Endothelial cell of umbilical vein (primary cell): Measurements from ENCODE around the gene CMBL. TPM values are rescaled to one million over a fixed set of nuclear protein-coding genes. Genes with fewer than 3 reads are reported as not detected.

Experiments used
- BruUV-seq: library from RNA; stranded (reverse); fragments of 400-500 nt; replicated peaks from 2 replicates; lab custom pipeline; 2021; lab: Mats Ljungman, UMichigan
- CTCF ChIA-PET: fragments of 300-600, 350-600 bp; sonication (Branson Sonifier 250); formaldehyde crosslinking; loops from one replicate; lab custom pipeline; 2021; ENCODE audit warnings: antibody characterized with exemption, inconsistent platforms; lab: Charles Lee
- POLR2A ChIA-PET: fragments of 300-600, 350-600 bp; sonication (Branson Sonifier 250); formaldehyde crosslinking; loops from one replicate; lab custom pipeline; 2021; ENCODE audit warnings: antibody characterized with exemption, inconsistent platforms; lab: Charles Lee
- DNase-seq: peaks from one replicate; pipeline ENCODE4 v3.0.0-alpha.2; 2011; ENCODE audit warnings: low read depth, low spot score
- FAIRE-seq: peaks from 2 replicates; lab custom pipeline; 2011; peaks lifted over from hg19 to GRCh38; lab: Jason Lieb, UNC
- H2AFZ ChIP-seq: 2 replicates; pipeline ENCODE4 v1.6.0; 2012; ENCODE audit warnings: low read depth, low read length, control low read depth, inconsistent platforms
- H3K27ac ChIP-seq: 2 replicates; pipeline ENCODE4 v1.5.1; 2011; ENCODE audit warnings: low read depth, mild to moderate bottlenecking, control low read depth, low read length, moderate library complexity; ENCODE audit not compliant: insufficient read depth
- H3K27me3 ChIP-seq, 2 experiments: 2 replicates each; pipeline versions ENCODE4 v1.6.0 to v1.6.1; 2011; ENCODE audit warnings: low read length in 2 of 2, mixed read lengths in 1 of 2; ENCODE audit not compliant: control insufficient read depth in 2 of 2, insufficient read depth in 2 of 2
- H3K36me3 ChIP-seq, 2 experiments: 2 replicates in 1 of 2; 3 replicates in 1 of 2; pipeline ENCODE4 v1.5.1; 2011; ENCODE audit warnings: low read length in 2 of 2, mild to moderate bottlenecking in 1 of 2, moderate library complexity in 1 of 2; ENCODE audit not compliant: control insufficient read depth in 2 of 2, insufficient read depth in 2 of 2; ENCODE audit errors: extremely low read depth in 1 of 2
- H3K4me1 ChIP-seq: 3 replicates; pipeline ENCODE4 v1.5.1; 2011; ENCODE audit warnings: mild to moderate bottlenecking, low read length; ENCODE audit not compliant: control insufficient read depth, insufficient read depth; ENCODE audit errors: extremely low read depth
- H3K4me2 ChIP-seq: 2 replicates; pipeline ENCODE4 v1.6.1; 2011; ENCODE audit warnings: low read length, control low read depth, mixed read lengths; ENCODE audit not compliant: insufficient read depth
- H3K4me3 ChIP-seq, 3 experiments: fragments of 200-600 bp in 1 of 3; sonication (generic), shearing (Covaris generic) in 1 of 3; replicated peaks in 1 of 3; 2 replicates each; pipeline ENCODE4 v1.5.1; 2011 to 2016; ENCODE audit warnings: control low read depth in 3 of 3, low read length in 3 of 3, mild to moderate bottlenecking in 2 of 3, inconsistent platforms in 1 of 3, low read depth in 1 of 3, moderate library complexity in 1 of 3; ENCODE audit not compliant: insufficient read depth in 1 of 3
- H3K79me2 ChIP-seq: 2 replicates; pipeline ENCODE4 v1.6.0; 2012; ENCODE audit warnings: low read length, inconsistent platforms; ENCODE audit not compliant: control insufficient read depth, insufficient read depth
- H3K9ac ChIP-seq: replicated peaks from 2 replicates; pipeline ENCODE3; 2011; ENCODE audit warnings: low read length, control low read depth; ENCODE audit not compliant: insufficient read depth; ENCODE audit errors: extremely low read depth
- H3K9me1 ChIP-seq: replicated peaks from 3 replicates; pipeline ENCODE4 v1.6.0; 2011; ENCODE audit warnings: mild to moderate bottlenecking, low read length; ENCODE audit not compliant: control insufficient read depth, insufficient read depth; ENCODE audit errors: extremely low read depth
- H3K9me3 ChIP-seq: replicated peaks from 2 replicates; pipeline ENCODE4 v1.5.1; 2012; ENCODE audit warnings: low read length, inconsistent platforms; ENCODE audit not compliant: control insufficient read depth, insufficient read depth
- H4K20me1 ChIP-seq: replicated peaks from 2 replicates; pipeline ENCODE3; 2011; ENCODE audit warnings: mild to moderate bottlenecking, low read length; ENCODE audit not compliant: control insufficient read depth, insufficient read depth; ENCODE audit errors: extremely low read depth
- FOS ChIP-seq: IDR thresholded peaks from 2 replicates; pipeline ENCODE4 v1.6.1; 2011; ENCODE audit warnings: mild to moderate bottlenecking, low read length, moderate library complexity, borderline replicate concordance; ENCODE audit not compliant: insufficient read depth
- GATA2 ChIP-seq: IDR thresholded peaks from 2 replicates; pipeline ENCODE4 v1.7.0; 2011; ENCODE audit warnings: low read depth, mild to moderate bottlenecking, moderate library complexity, mixed read lengths, low read length; ENCODE audit not compliant: insufficient read length, insufficient read depth
- JUN ChIP-seq: IDR thresholded peaks from 2 replicates; pipeline ENCODE4 v1.6.1; 2011; ENCODE audit warnings: borderline replicate concordance, low read depth; ENCODE audit not compliant: insufficient read length, insufficient read depth
- MYC ChIP-seq: IDR thresholded peaks from one replicate; pipeline ENCODE4 v1.6.1; 2011; ENCODE audit warnings: mild to moderate bottlenecking, low read depth, low read length
- POLR2A ChIP-seq: IDR thresholded peaks from 2 replicates; pipeline ENCODE4 v1.6.1; 2012; ENCODE audit warnings: low read depth, mild to moderate bottlenecking, control low read depth, low read length
- POLR2AphosphoS5 ChIP-seq: IDR thresholded peaks from 2 replicates; pipeline ENCODE4 v1.6.1; 2012; ENCODE audit warnings: low read depth, mild to moderate bottlenecking, control low read depth, low read length, moderate library complexity; ENCODE audit not compliant: insufficient read depth
- dilution Hi-C: fragments of 300-500 bp; cut with MboI; formaldehyde crosslinking; loops from one replicate; pipeline ENCODE4 v1.15.0; 2019; ENCODE audit warnings: low sequenced_read_pairs; ENCODE audit not compliant: extremely low pct_ligation_motif_present
- intact Hi-C: fragments of 100-400 bp; cut with micrococcal nuclease; formaldehyde crosslinking; loops from one replicate; pipeline ENCODE4 v1.10.0; 2022
- polyA plus RNA-seq, 4 experiments: library from polyadenylated mRNA; depleted of rRNA in 3 of 4; stranded (reverse) in 3 of 4; unstranded in 1 of 4; fragments of >200 nt; gene quantifications; 2 replicates each; pipeline versions ENCODE4 v1.2.1 to v1.2.3, GENCODE V29; 2011 to 2012; ENCODE audit warnings: missing spikeins in 1 of 4
- total RNA-seq: library from RNA; stranded (reverse); gene quantifications from 2 replicates; pipeline ENCODE4 v1.2.3, GENCODE V29; 2021

CMBL gene
- total and polyA plus RNA-seq, 2 donors (not counting 3 experiments of a cell fraction or from before 2014, with no cell fraction given): 15.9 to 19.8 TPM

- no TSS peak for BruUV-seq
- H2AFZ ChIP-seq: no peak overlapping the region
- TF ChIP-seq GATA2 (no peak), POLR2AphosphoS5 (no peak), POLR2A (no peak), JUN (no peak), MYC (no peak), FOS (no peak)
- no peaks in the 10 kb centered on the region for H3K9me3 ChIP-seq
- no peaks in the 10 kb centered on the region for H3K9me1 ChIP-seq
- no peak overlapping the region for H3K4me2 ChIP-seq
- no peaks in the 10 kb centered on the region for H4K20me1 ChIP-seq
- DNase-seq (no peak), FAIRE-seq (no peak)
- H3K27ac ChIP-seq: no peak overlapping the region
- H3K79me2 ChIP-seq: no peaks in the 10 kb centered on the region
- intact Hi-C loops (no loop called here), dilution Hi-C loops (no loop called here)
- no peaks in the 10 kb centered on the region for H3K4me1 ChIP-seq
- H3K4me3 ChIP-seq: no peak overlapping the region
- peaks cover 0 to 2% of the 10 kb centered on the region in 2 experiments for H3K27me3 ChIP-seq
- ChIA-PET CTCF (interaction anchor here (1.0 to 1.4 kb wide), 2 partner anchors 9 to 105 kb away, joined by 3 to 4 read pairs; no protein-coding TSS in a partner anchor), POLR2A (no interaction called here)
- no peaks in the 10 kb centered on the region for H3K36me3 ChIP-seq
- no peak overlapping the region for H3K9ac ChIP-seq
These were observed 11.6 kb upstream of the CMBL start for GRCh38 chr5:10319202-10319851.
